Common myeloid progenitor, CD34-positive (primary cell): ENCODE measurements around the gene TARS2.

Source experiments
- CTCF ChIA-PET: fragments of 350-600 bp; sonication (Branson Sonifier 250); formaldehyde crosslinking; loops from one replicate; lab custom pipeline; 2021; ENCODE audit warnings: antibody characterized with exemption; lab: Charles Lee
- POLR2A ChIA-PET: fragments of 350-600 bp; sonication (Branson Sonifier 250); formaldehyde crosslinking; loops from one replicate; lab custom pipeline; 2021; ENCODE audit warnings: antibody characterized with exemption; lab: Charles Lee
- DNase-seq, 3 donors: peaks; one replicate each; pipeline versions ENCODE4 v3.0.0 to v3.0.0-alpha.2; 2013
- H3K27ac ChIP-seq, 2 experiments: 1 replicate in 1 of 2; 2 replicates in 1 of 2; pipeline ENCODE4 v1.7.0; 2013; ENCODE audit warnings: inconsistent platforms in 2 of 2, low read length in 2 of 2, mild to moderate bottlenecking in 2 of 2, low read depth in 1 of 2, moderate library complexity in 1 of 2; ENCODE audit not compliant: severe bottlenecking in 2 of 2, insufficient read depth in 1 of 2, poor library complexity in 1 of 2
- H3K27me3 ChIP-seq, 5 experiments: replicated peaks in 2 of 5; 1 replicate in 3 of 5; 2 replicates in 2 of 5; pipeline versions ENCODE4 v1.6.1 to v1.7.0; 2013; ENCODE audit warnings: low read length in 4 of 5, mild to moderate bottlenecking in 2 of 5, moderate library complexity in 2 of 5, inconsistent platforms in 1 of 5; ENCODE audit not compliant: insufficient read depth in 5 of 5, control insufficient read depth in 4 of 5
- H3K36me3 ChIP-seq, 4 experiments: 1 replicate in 2 of 4; 2 replicates in 2 of 4; pipeline versions ENCODE4 v1.6.1 to v1.7.0; 2013; ENCODE audit warnings: low read length in 3 of 4, control low read depth in 1 of 4, mild to moderate bottlenecking in 1 of 4; ENCODE audit not compliant: control insufficient read depth in 4 of 4, insufficient read depth in 4 of 4
- H3K4me1 ChIP-seq, 4 experiments: 1 replicate in 3 of 4; 2 replicates in 1 of 4; pipeline versions ENCODE4 v1.6.1 to v1.7.1; 2013; ENCODE audit warnings: low read length in 3 of 4, mild to moderate bottlenecking in 3 of 4, control low read depth in 1 of 4, inconsistent platforms in 1 of 4, moderate library complexity in 1 of 4; ENCODE audit not compliant: control insufficient read depth in 4 of 4, insufficient read depth in 4 of 4; ENCODE audit errors: control extremely low read depth in 1 of 4
- H3K4me3 ChIP-seq, 7 experiments: 1 replicate in 4 of 7; 2 replicates in 3 of 7; pipeline versions ENCODE4 v1.5.1 to v1.7.0; 2013; ENCODE audit warnings: mild to moderate bottlenecking in 7 of 7, low read length in 6 of 7, moderate library complexity in 6 of 7, inconsistent platforms in 2 of 7, low read depth in 2 of 7, control low read depth in 1 of 7; ENCODE audit not compliant: insufficient read depth in 4 of 7, control insufficient read depth in 1 of 7; ENCODE audit errors: extremely low read depth in 1 of 7
- H3K9me3 ChIP-seq, 5 experiments: 1 replicate in 4 of 5; 2 replicates in 1 of 5; pipeline versions ENCODE4 v1.6.1 to v1.7.1; 2013; ENCODE audit warnings: low read length in 4 of 5, mild to moderate bottlenecking in 2 of 5, inconsistent platforms in 1 of 5, low read depth in 1 of 5, moderate library complexity in 1 of 5; ENCODE audit not compliant: control insufficient read depth in 4 of 5, insufficient read depth in 2 of 5; ENCODE audit errors: control extremely low read depth in 1 of 5
- WGBS: methylation state at CpG from one replicate; pipeline ENCODE4 v1.1.5; 2013; ENCODE audit not compliant: insufficient coverage; 5-methylcytosine and 5-hydroxymethylcytosine counted together

Gene TARS2

DNA sequence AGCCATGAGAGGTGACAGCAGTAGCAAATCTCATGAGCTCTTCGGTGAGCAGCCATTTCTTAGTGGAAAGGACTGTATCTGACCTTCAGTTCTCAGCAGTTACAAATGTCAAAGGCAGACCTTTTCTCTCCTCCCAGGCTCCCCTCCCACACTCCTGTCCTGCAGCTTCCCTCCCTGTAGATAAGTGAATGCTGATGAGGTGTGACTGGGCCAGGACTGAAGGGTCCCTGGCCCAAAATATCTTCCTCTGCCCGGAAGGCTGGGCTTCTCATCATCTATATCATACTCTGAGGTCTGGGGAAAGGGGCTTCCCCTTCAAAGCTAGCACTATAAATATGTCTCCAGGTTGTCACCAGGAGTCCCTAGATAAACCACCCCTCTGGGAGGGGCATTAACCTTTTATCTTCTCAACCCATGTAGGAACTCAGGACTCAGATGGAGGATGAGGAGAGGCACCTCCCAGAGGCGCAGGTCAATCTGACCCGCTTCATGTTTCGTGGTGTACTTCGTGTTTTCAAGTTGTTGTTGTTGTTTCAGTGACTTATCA, 58.3 kb downstream of the TARS2 start:
- Histone ChIP-seq H3K4me3 (no peak overlapping the region), H3K36me3 (no peaks in the 10 kb centered on the region), H3K9me3 (no peaks in the 10 kb centered on the region), H3K27ac (no peak overlapping the region), H3K27me3 (no peaks in the 10 kb centered on the region), H3K4me1 (peaks cover 0 to 19% (median 18%) of the 10 kb centered on the region in 4 experiments)
- ChIA-PET CTCF (interaction anchor here (10.5 kb wide), 1 partner anchor 13 kb away, joined by 59 read pairs; no protein-coding TSS in a partner anchor), POLR2A (no interaction called here)
- 100% methylated on average over 1 of the region's 6 CpGs for WGBS
- peak in 1 of 3 donors; percentile 25 for DNase-seq

DNA sequence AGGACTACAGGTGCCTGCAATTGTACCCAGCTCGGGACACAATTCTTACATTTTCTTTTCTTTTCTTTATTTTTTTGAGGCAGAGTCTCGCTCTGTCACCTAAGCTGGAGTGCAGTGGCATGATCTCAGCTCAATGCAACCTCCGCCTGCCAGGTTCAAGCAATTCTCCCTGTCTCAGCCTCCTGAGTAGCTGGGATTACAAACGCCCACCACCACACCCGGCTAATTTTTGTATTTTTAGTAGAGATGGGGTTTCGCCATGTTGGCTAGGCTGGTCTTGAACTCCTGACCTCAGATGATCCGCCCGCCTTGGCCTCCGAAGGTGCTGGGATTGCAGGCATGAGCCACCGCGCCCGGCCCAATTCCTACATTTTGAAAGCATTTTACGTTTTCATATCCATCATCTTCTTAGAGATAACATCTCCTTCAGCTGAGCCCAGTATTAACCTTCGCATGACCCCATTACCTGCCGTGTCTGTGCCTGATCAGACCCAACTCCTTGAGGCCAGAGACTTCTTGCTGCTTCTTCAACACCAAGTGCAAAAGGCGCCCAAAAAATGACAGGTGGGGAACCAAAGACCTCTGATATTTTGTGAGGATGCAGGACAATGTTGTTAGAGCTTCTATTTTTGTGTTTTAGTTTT, 59.2 kb downstream of the TARS2 start:
- no peak for DNase-seq
- WGBS = 94% methylated on average over 14 of the region's 16 CpGs
- Histone ChIP-seq H3K36me3 (no peaks in the 10 kb centered on the region), H3K9me3 (no peaks in the 10 kb centered on the region), H3K27me3 (no peaks in the 10 kb centered on the region), H3K27ac (no peak overlapping the region), H3K4me1 (peaks cover 4 to 28% (median 26%) of the 10 kb centered on the region in 4 experiments), H3K4me3 (no peak overlapping the region)
- CTCF ChIA-PET = interaction anchor here (10.5 kb wide), 1 partner anchor 12 kb away, joined by 59 read pairs; no protein-coding TSS in a partner anchor
- POLR2A ChIA-PET = no interaction called here

DNA sequence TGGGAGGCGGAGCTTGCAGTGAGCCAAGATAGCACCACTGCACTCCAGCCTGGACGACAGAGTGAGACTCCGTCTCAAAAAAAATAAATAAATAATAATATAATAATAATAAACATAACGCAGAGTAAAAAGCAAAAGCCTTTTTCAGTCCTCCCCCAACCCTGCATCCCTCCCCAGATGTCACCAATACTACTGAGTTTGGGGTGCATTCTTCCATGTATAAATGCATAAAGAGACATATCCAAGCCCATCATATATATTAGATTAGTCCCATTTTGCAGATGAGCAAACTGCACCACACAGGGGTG, 61.1 kb downstream of the TARS2 start:
- peaks cover 4 to 47% (median 44%) of the 10 kb centered on the region in 4 experiments for H3K4me1 ChIP-seq
- H3K27ac ChIP-seq = peak overlapping the region in 1 of 2 experiments; percentile 54
- CTCF ChIA-PET = interaction anchor here (1.1 to 10.5 kb wide), 3 partner anchors 10 to 55 kb away, joined by 3 to 59 read pairs (median 4); no protein-coding TSS in a partner anchor

DNA sequence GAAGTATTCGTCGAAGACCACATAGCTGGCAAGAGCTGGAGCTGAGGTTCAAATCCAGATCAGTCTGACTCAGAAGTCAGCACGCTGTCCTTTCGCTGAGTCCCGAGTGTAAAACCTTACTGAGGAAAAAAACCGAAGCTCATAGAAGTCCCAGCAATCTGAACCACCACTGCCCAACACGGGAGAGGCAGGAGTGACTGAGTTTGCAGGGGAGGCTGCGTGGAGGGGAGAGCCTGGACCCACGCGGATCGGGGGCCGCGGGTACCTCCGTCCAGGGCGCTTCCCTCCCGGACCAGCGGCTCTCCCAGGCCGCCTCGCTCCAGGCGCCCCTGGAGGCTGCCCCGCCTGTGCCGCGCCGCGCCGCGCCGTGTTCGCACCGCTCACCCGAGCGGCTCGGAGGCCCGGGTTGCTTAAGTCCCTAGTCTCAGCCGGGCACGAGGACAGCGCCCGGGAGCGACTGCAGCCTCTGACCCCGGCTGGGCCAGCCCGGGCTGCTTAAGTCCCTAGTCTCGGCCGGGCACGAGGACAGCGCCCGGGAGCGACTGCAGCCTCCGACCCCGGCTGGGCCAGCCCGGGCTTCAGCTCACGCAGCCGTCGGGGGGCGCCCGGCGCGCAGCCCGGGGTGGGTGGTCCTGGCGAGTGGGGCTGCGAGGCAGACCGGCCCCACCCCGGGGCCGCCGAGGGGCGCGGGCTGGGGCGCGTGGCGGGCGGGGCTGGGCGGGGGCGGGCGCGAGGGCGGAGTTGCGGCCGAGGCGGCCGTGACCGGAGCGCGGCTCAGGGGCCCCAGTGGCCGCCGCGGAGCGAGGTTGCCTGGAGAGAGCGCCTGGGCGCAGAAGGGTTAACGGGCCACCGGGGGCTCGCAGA, 61.6 kb downstream of the TARS2 start, which contains the start of gene ADAMTSL4:
ADAMTSL4 (plus strand) TSS at position 777 of the 864 bp plus-strand sequence. CDS start 2,881 bp downstream, outside the sequence.
- Histone ChIP-seq H3K27ac (peak within 1 kb of the TSS in 1 of 2 experiments; percentile 70), H3K27me3 (no peaks in the 10 kb centered on the region), H3K9me3 (no peaks in the 10 kb centered on the region), H3K4me1 (peaks cover 4 to 52% (median 48%) of the 10 kb centered on the region in 4 experiments), H3K36me3 (no peaks in the 10 kb centered on the region), H3K4me3 (peak within 1 kb of the TSS; percentile 36 to 73 (median 56))
- ChIA-PET CTCF (interaction anchor here (0.5 to 10.5 kb wide), 6 partner anchors 10 to 58 kb away, joined by 3 to 59 read pairs (median 4); no protein-coding TSS in a partner anchor), POLR2A (interaction anchor here (1.0 kb wide), 2 partner anchors 31 to 33 kb away, joined by 3 to 4 read pairs; partner anchors contain the start of genes FALEC and MCL1)
- DNase-seq = peak in 2 of 3 donors; percentile 65 to 70
- WGBS = under 1% methylated on average over 62 of the region's 91 CpGs

More for the DNA sequence above, 61.1 kb downstream of the TARS2 start:
- H3K27me3 ChIP-seq = no peaks in the 10 kb centered on the region
- DNase-seq = no peak
- POLR2A ChIA-PET = interaction anchor here (1.0 kb wide), 2 partner anchors 32 kb away, joined by 3 to 4 read pairs; partner anchors contain the start of genes FALEC and MCL1
- no CpG with 5 or more reads among the region's 4 CpGs for WGBS
- H3K36me3 ChIP-seq = no peaks in the 10 kb centered on the region
- H3K4me3 ChIP-seq = peak overlapping the region; percentile 36 to 73 (median 56)
- no peaks in the 10 kb centered on the region for H3K9me3 ChIP-seq

DNA sequence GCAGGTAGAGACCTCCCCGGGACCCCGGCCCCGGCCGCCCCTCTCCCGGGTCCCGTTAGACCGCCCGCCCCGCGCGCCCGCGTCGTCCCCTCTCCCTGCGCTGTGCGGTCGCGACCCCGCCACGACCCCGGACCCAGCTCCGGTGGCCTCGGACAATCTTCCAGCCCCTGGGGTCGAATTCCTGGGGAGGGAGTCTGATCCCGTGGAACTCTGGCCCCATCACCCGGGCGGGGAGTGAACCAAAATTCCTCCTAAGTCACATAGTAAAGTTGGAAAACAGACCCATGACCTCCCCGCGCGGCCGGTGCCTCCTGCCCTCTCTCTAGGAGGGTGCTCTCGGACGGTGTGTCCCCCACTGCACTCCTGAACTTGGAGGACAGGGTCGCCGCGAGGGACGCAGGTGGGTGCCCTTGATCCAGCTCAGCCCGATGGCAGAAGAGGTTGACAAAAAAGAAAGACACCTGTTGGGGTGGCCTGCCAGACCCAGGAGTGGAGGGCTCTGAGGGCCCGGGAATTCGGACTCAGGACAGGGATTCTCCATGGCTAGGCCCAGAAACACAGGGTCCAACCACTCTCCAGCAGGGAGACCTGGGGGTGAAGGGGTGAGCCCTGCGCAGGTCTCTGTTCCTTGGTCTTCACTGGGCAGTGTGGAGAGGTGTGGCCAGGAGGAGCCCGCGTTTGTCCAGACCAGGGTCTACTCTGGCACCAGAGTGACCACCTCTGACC, 62.4 kb downstream of the TARS2 start:
- Histone ChIP-seq H3K27me3 (no peaks in the 10 kb centered on the region), H3K4me1 (peaks cover 4 to 57% (median 48%) of the 10 kb centered on the region in 4 experiments), H3K27ac (peak overlapping the region in 1 of 2 experiments; percentile 70), H3K36me3 (no peaks in the 10 kb centered on the region), H3K9me3 (no peaks in the 10 kb centered on the region), H3K4me3 (peak overlapping the region; percentile 1 to 73 (median 55))
- CTCF ChIA-PET = interaction anchor here (0.7 to 10.5 kb wide), 5 partner anchors 9 to 33 kb away, joined by 3 to 59 read pairs (median 4); no protein-coding TSS in a partner anchor
- no peak for DNase-seq
- 43% methylated on average over 29 of the region's 43 CpGs for WGBS
- POLR2A ChIA-PET = interaction anchor here (1.9 kb wide), 1 partner anchor 12 kb away, joined by 8 read pairs; no protein-coding TSS in a partner anchor
